Transverse colon (tissue), 4 donors: ENCODE measurements around the gene CREB5.

Experiments
- CTCF ChIP-seq, 5 experiments: fragments of 200-600 bp in 3 of 5; fragments of 450-650 bp in 2 of 5; sonication (generic) in 3 of 5; IDR thresholded peaks; 1 replicate in 2 of 5; 2 replicates in 3 of 5; pipeline ENCODE4 v1.5.1; 2016 to 2017; ENCODE audit warnings: antibody characterized with exemption in 5 of 5, inconsistent platforms in 3 of 5, mild to moderate bottlenecking in 2 of 5, moderate library complexity in 1 of 5
- POLR2A ChIP-seq: fragments of 450-650 bp; IDR thresholded peaks from one replicate; pipeline ENCODE4 v1.6.1; 2016; ENCODE audit warnings: antibody characterized with exemption, mild to moderate bottlenecking, moderate library complexity
- POLR2AphosphoS5 ChIP-seq, 3 donors: sonication (generic); formaldehyde crosslinking; IDR thresholded peaks; one replicate each; pipeline ENCODE4 v1.6.1; 2016; ENCODE audit warnings: antibody characterized with exemption in 3 of 3

- no peak for TF ChIP-seq POLR2AphosphoS5 (IDR thresholded peaks at IDR 0.05)
- TF ChIP-seq POLR2A = no peak
- no peak for TF ChIP-seq CTCF (IDR thresholded peaks at IDR 0.05)
Observed at GRCh38 chr7:28835800-28836199, 423.5 kb downstream of the CREB5 start.
